OCI-LY1 (cell line): ENCODE results near the gene MYLK2.

Experiments
- H2AFZ ChIP-seq: fragments of 200-600 bp; sonication (generic), shearing (Covaris generic); 2 replicates; pipeline ENCODE4 v1.6.0; 2014; ENCODE audit warnings: antibody characterized with exemption, mild to moderate bottlenecking, low read length
- H3F3A ChIP-seq: fragments of 200-600 bp; sonication (generic), shearing (Covaris generic); 2 replicates; pipeline ENCODE4 v1.6.0; 2014; ENCODE audit warnings: mild to moderate bottlenecking, antibody characterized with exemption, low read length, moderate library complexity; ENCODE audit not compliant: insufficient read depth
- H3K27ac ChIP-seq: fragments of 200-600 bp; sonication (generic); 2 replicates; pipeline ENCODE4 v1.5.1; 2014; ENCODE audit warnings: low read length, mixed run types, mild to moderate bottlenecking, low read depth; ENCODE audit not compliant: poor library complexity, severe bottlenecking
- H3K27me3 ChIP-seq: fragments of 200-600 bp; sonication (generic); 2 replicates; pipeline ENCODE4 v1.6.0; 2014; ENCODE audit warnings: antibody characterized with exemption, mild to moderate bottlenecking, low read length, moderate library complexity; ENCODE audit not compliant: insufficient read depth
- H3K36me3 ChIP-seq: fragments of 200-600 bp; sonication (generic); 2 replicates; pipeline ENCODE4 v1.6.1; 2014; ENCODE audit warnings: mild to moderate bottlenecking, antibody characterized with exemption, low read length, moderate library complexity, mixed read lengths; ENCODE audit not compliant: insufficient read depth
- H3K4me1 ChIP-seq: fragments of 200-600 bp; sonication (generic); 2 replicates; pipeline ENCODE4 v1.5.1; 2014; ENCODE audit warnings: mild to moderate bottlenecking, low read length, moderate library complexity; ENCODE audit not compliant: insufficient read depth, severe bottlenecking
- H3K4me2 ChIP-seq: fragments of 200-600 bp; sonication (generic), shearing (Covaris generic); 2 replicates; pipeline ENCODE4 v1.6.1; 2014; ENCODE audit warnings: low read length
- H3K4me3 ChIP-seq: fragments of 200-600 bp; sonication (generic); 2 replicates; pipeline ENCODE4 v1.5.1; 2014; ENCODE audit warnings: low read length, low read depth, mild to moderate bottlenecking, mixed read lengths; ENCODE audit not compliant: poor library complexity, severe bottlenecking
- H3K79me2 ChIP-seq: fragments of 200-600 bp; shearing (Covaris generic); 2 replicates; pipeline ENCODE4 v1.6.1; 2016; ENCODE audit warnings: mixed run types, low read length, mixed read lengths; ENCODE audit not compliant: insufficient read depth
- H3K9ac ChIP-seq: fragments of 200-600 bp; sonication (generic), shearing (Covaris generic); 2 replicates; pipeline ENCODE4 v1.6.1; 2014; ENCODE audit warnings: mild to moderate bottlenecking, low read length, mixed read lengths
- H3K9me2 ChIP-seq: fragments of 200-600 bp; sonication (generic), shearing (Covaris generic); 2 replicates; pipeline ENCODE4 v1.6.1; 2014; ENCODE audit warnings: low read depth, mild to moderate bottlenecking, low read length, mixed read lengths
- H3K9me3 ChIP-seq: fragments of 200-600 bp; shearing (Covaris generic); 2 replicates; pipeline ENCODE4 v1.6.1; 2014; ENCODE audit warnings: low read length, mixed read lengths
- H4K20me1 ChIP-seq: fragments of 200-600 bp; sonication (generic), shearing (Covaris generic); 2 replicates; pipeline ENCODE4 v1.6.0; 2016; ENCODE audit warnings: mild to moderate bottlenecking, low read length; ENCODE audit not compliant: insufficient read depth
- EZH2 ChIP-seq: fragments of 200-600 bp; sonication (generic), shearing (Covaris generic); IDR thresholded peaks from 2 replicates; pipeline ENCODE4 v1.8.0; 2017; ENCODE audit warnings: borderline replicate concordance, mixed run types, mild to moderate bottlenecking, antibody characterized with exemption, low read length, moderate library complexity, mixed read lengths
- TF ChIP-seq, protein P1 (sequence below): fragments of 200-600 bp; sonication (generic), shearing (Covaris generic); IDR thresholded peaks from 2 replicates; pipeline ENCODE4 v1.5.1; 2017; ENCODE audit warnings: mild to moderate bottlenecking, antibody characterized with exemption, low read length, moderate library complexity, mixed read lengths

The MYLK2 gene

GRCh38 chr20:31844737-31845299, 25.7 kb downstream of the MYLK2 start:
- no peaks in the 10 kb centered on the region for H3K9me2 ChIP-seq
- no peak overlapping the region for H3K27ac ChIP-seq
- peaks cover 5% of the 10 kb centered on the region; the same call in 1 of the 2 replicates for H3K27me3 ChIP-seq

GRCh38 chr20:31845300-31845863, 26.2 kb downstream of the MYLK2 start, which contains the start of gene FOXS1:
TSS of gene FOXS1 (minus strand) at chr20:31845604. CDS start at chr20:31845542, 62 bp downstream.
- TF ChIP-seq, protein P1, sequence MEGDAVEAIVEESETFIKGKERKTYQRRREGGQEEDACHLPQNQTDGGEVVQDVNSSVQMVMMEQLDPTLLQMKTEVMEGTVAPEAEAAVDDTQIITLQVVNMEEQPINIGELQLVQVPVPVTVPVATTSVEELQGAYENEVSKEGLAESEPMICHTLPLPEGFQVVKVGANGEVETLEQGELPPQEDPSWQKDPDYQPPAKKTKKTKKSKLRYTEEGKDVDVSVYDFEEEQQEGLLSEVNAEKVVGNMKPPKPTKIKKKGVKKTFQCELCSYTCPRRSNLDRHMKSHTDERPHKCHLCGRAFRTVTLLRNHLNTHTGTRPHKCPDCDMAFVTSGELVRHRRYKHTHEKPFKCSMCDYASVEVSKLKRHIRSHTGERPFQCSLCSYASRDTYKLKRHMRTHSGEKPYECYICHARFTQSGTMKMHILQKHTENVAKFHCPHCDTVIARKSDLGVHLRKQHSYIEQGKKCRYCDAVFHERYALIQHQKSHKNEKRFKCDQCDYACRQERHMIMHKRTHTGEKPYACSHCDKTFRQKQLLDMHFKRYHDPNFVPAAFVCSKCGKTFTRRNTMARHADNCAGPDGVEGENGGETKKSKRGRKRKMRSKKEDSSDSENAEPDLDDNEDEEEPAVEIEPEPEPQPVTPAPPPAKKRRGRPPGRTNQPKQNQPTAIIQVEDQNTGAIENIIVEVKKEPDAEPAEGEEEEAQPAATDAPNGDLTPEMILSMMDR = no peak
- no peak for TF ChIP-seq EZH2
- Histone ChIP-seq H3K9ac (no peak within 1 kb of the TSS), H3K27ac (no peak within 1 kb of the TSS), H3K9me2 (no peaks in the 10 kb centered on the region), H3K9me3 (no peaks in the 10 kb centered on the region), H3K4me3 (no peak within 1 kb of the TSS), H3K4me1 (no peaks in the 10 kb centered on the region), H3F3A (no peaks in the 10 kb centered on the region), H3K4me2 (no peak within 1 kb of the TSS), H3K79me2 (no peaks in the 10 kb centered on the region), H3K27me3 (peaks cover 5% of the 10 kb centered on the region; the same call in 1 of the 2 replicates), H4K20me1 (no peaks in the 10 kb centered on the region), H2AFZ (no peak within 1 kb of the TSS), H3K36me3 (no peaks in the 10 kb centered on the region)

More at GRCh38 chr20:31844737-31845299, 25.7 kb downstream of the MYLK2 start:
- Histone ChIP-seq H3K4me1 (no peaks in the 10 kb centered on the region), H3K9ac (no peak overlapping the region), H4K20me1 (no peaks in the 10 kb centered on the region), H3K4me3 (no peak overlapping the region), H3F3A (no peaks in the 10 kb centered on the region), H3K36me3 (no peaks in the 10 kb centered on the region), H3K4me2 (no peak overlapping the region), H2AFZ (no peak overlapping the region), H3K9me3 (no peaks in the 10 kb centered on the region), H3K79me2 (no peaks in the 10 kb centered on the region)
- TF ChIP-seq, protein P1 = no peak
- TF ChIP-seq EZH2 = no peak

DNA sequence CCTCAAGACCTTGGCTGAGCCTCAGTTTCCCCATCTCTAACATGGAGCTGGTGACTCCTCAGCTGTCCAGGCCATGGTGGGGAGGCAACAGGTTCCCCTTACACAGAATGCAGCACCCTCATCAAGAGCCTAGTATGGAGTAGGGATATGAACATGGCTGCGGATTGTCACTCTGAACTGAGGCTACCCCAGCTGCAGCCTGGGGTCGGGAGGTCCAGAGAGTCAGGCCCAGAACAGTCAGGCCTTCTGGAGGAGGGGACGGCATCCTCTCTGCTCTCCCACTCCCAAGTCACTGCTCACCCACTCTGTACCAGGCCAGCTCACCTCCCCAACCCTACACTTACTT, 27.6 kb downstream of the MYLK2 start:
- TF ChIP-seq EZH2 = no peak
- TF ChIP-seq, protein P1 = peak; percentile 23; the same call in 1 of the 2 replicates
- H3K27ac ChIP-seq = no peak overlapping the region
- no peaks in the 10 kb centered on the region for H3K4me1 ChIP-seq
- no peak overlapping the region for H3K9ac ChIP-seq
- H3K9me3 ChIP-seq = no peaks in the 10 kb centered on the region
- H3K36me3 ChIP-seq = no peaks in the 10 kb centered on the region
- H3K4me2 ChIP-seq = no peak overlapping the region
- no peaks in the 10 kb centered on the region for H4K20me1 ChIP-seq
- H3K79me2 ChIP-seq = no peaks in the 10 kb centered on the region
- no peak overlapping the region for H3K4me3 ChIP-seq
- H2AFZ ChIP-seq = no peak overlapping the region
- peaks cover 5% of the 10 kb centered on the region; the same call in 1 of the 2 replicates for H3K27me3 ChIP-seq
- no peaks in the 10 kb centered on the region for H3F3A ChIP-seq
- no peaks in the 10 kb centered on the region for H3K9me2 ChIP-seq
